CD8-positive, alpha-beta memory T cell (primary cell): ENCODE results near the gene CELF4. TPM values are rescaled to one million over a fixed set of nuclear protein-coding genes. Genes with fewer than 3 reads are reported as not detected.
A peak's percentile ranks its signal among the peaks of the same experiment; 100 is the strongest.

ENCODE experiments used
- CTCF ChIA-PET: fragments of 350-600 bp; sonication (Branson Sonifier 250); formaldehyde crosslinking; loops from one replicate; lab custom pipeline; 2021; ENCODE audit warnings: antibody characterized with exemption; lab: Charles Lee
- POLR2A ChIA-PET: fragments of 350-600 bp; sonication (Branson Sonifier 250); formaldehyde crosslinking; loops from one replicate; lab custom pipeline; 2021; ENCODE audit warnings: antibody characterized with exemption; lab: Charles Lee
- DNase-seq, 5 donors: peaks; one replicate each; pipeline versions ENCODE4 v3.0.0 to v3.0.0-alpha.2; 2020 to 2022; ENCODE audit warnings: mixed read lengths in 1 of 5
- H3K27ac ChIP-seq: one replicate; pipeline ENCODE4 v1.7.0; 2013; ENCODE audit warnings: low read depth, mild to moderate bottlenecking, low read length, moderate library complexity
- H3K27me3 ChIP-seq: 2 replicates; pipeline ENCODE4 v1.7.0; 2013; ENCODE audit warnings: low read length, mild to moderate bottlenecking; ENCODE audit not compliant: insufficient read depth, poor library complexity, severe bottlenecking
- H3K36me3 ChIP-seq: 2 replicates; pipeline ENCODE4 v1.7.0; 2013; ENCODE audit warnings: mild to moderate bottlenecking, low read length, moderate library complexity; ENCODE audit not compliant: insufficient read depth
- H3K4me1 ChIP-seq: 2 replicates; pipeline ENCODE4 v1.7.0; 2013; ENCODE audit warnings: mild to moderate bottlenecking, low read length, moderate library complexity; ENCODE audit not compliant: insufficient read depth
- H3K4me3 ChIP-seq: 2 replicates; pipeline ENCODE4 v1.7.0; 2013; ENCODE audit warnings: mild to moderate bottlenecking, low read length
- H3K9me3 ChIP-seq: 2 replicates; pipeline ENCODE4 v1.7.0; 2013; ENCODE audit warnings: mild to moderate bottlenecking, low read length
- H3K27ac Mint-ChIP-seq, 8 donors: one replicate each; pipeline ENCODE4 v1.8.0; 2020 to 2021; ENCODE audit warnings: mixed read lengths in 8 of 8, mild to moderate bottlenecking in 6 of 8, inconsistent platforms in 3 of 8, moderate library complexity in 3 of 8
- H3K27me3 Mint-ChIP-seq, 2 donors: one replicate each; pipeline ENCODE4 v1.8.0; 2020 to 2021; ENCODE audit warnings: mixed read lengths in 2 of 2, mild to moderate bottlenecking in 1 of 2, moderate library complexity in 1 of 2
- H3K36me3 Mint-ChIP-seq, 3 donors: one replicate each; pipeline ENCODE4 v1.8.0; 2020 to 2021; ENCODE audit warnings: mixed read lengths in 3 of 3, inconsistent platforms in 1 of 3, mild to moderate bottlenecking in 1 of 3
- H3K4me1 Mint-ChIP-seq, 3 donors: one replicate each; pipeline ENCODE4 v1.8.0; 2020 to 2021; ENCODE audit warnings: mixed read lengths in 3 of 3, inconsistent platforms in 1 of 3, mild to moderate bottlenecking in 1 of 3
- H3K4me3 Mint-ChIP-seq, 7 donors: one replicate each; pipeline ENCODE4 v1.8.0; 2020 to 2021; ENCODE audit warnings: mixed read lengths in 7 of 7, mild to moderate bottlenecking in 6 of 7, moderate library complexity in 4 of 7, inconsistent platforms in 2 of 7
- H3K9me3 Mint-ChIP-seq, 5 donors: one replicate each; pipeline ENCODE4 v1.8.0; 2020 to 2022; ENCODE audit warnings: mixed read lengths in 5 of 5, mild to moderate bottlenecking in 3 of 5, moderate library complexity in 2 of 5, inconsistent platforms in 1 of 5
- polyA plus RNA-seq: library from polyadenylated mRNA; unstranded; fragments of 300-500 nt; fragmentation: Illumina TruSeq; gene quantifications from one replicate; pipeline ENCODE4 v1.2.3, GENCODE V29; 2021
- total RNA-seq, 2 experiments: library from RNA; stranded (reverse); gene quantifications; one replicate each; pipeline ENCODE4 v1.2.3, GENCODE V29; 2021

CELF4 gene
- total and polyA plus RNA-seq, 3 experiments from 2014 or later, result not detected

GRCh38 chr18:37247497-37248161, 318.0 kb downstream of the CELF4 start:
- Mint-ChIP-seq H3K4me1 (peaks cover 0 to 5% (median 1%) of the 10 kb centered on the region in 3 donors), H3K4me3 (no peak overlapping the region), H3K27ac (no peak overlapping the region), H3K9me3 (peaks cover 0 to 13% (median 6%) of the 10 kb centered on the region in 5 donors), H3K36me3 (no peaks in the 10 kb centered on the region), H3K27me3 (peaks cover 28 to 64% of the 10 kb centered on the region in 2 donors)
- ChIA-PET CTCF (no interaction called here), POLR2A (no interaction called here)
- H3K4me1 ChIP-seq, result no peaks in the 10 kb centered on the region
- DNase-seq, result no peak
- no peaks in the 10 kb centered on the region for H3K36me3 ChIP-seq
- no peaks in the 10 kb centered on the region for H3K9me3 ChIP-seq
- no peak overlapping the region for H3K4me3 ChIP-seq
- peaks cover 7% of the 10 kb centered on the region for H3K27me3 ChIP-seq
- no peak overlapping the region for H3K27ac ChIP-seq

- no peak overlapping the region for H3K4me3 ChIP-seq
- Mint-ChIP-seq H3K9me3 (peaks cover 0 to 13% (median 6%) of the 10 kb centered on the region in 5 donors), H3K27ac (no peak overlapping the region), H3K4me3 (no peak overlapping the region), H3K36me3 (no peaks in the 10 kb centered on the region), H3K27me3 (peaks cover 23 to 62% of the 10 kb centered on the region in 2 donors), H3K4me1 (peaks cover 0 to 3% (median 1%) of the 10 kb centered on the region in 3 donors)
- no peaks in the 10 kb centered on the region for H3K36me3 ChIP-seq
- no peaks in the 10 kb centered on the region for H3K4me1 ChIP-seq
- peaks cover 7% of the 10 kb centered on the region for H3K27me3 ChIP-seq
- ChIA-PET POLR2A (no interaction called here), CTCF (no interaction called here)
- no peak overlapping the region for H3K27ac ChIP-seq
- H3K9me3 ChIP-seq, result no peaks in the 10 kb centered on the region
- DNase-seq, result no peak
These were observed 318.7 kb downstream of the CELF4 start for GRCh38 chr18:37246779-37247340.

GRCh38 chr18:37244618-37245017, 321.0 kb downstream of the CELF4 start:
- Mint-ChIP-seq H3K36me3 (no peaks in the 10 kb centered on the region), H3K27me3 (peaks cover 12 to 57% of the 10 kb centered on the region in 2 donors), H3K9me3 (peaks cover 0 to 13% (median 6%) of the 10 kb centered on the region in 5 donors), H3K4me3 (no peak overlapping the region), H3K4me1 (peaks cover 0 to 3% (median 1%) of the 10 kb centered on the region in 3 donors), H3K27ac (no peak overlapping the region)
- POLR2A ChIA-PET, result no interaction called here
- Histone ChIP-seq H3K9me3 (no peaks in the 10 kb centered on the region), H3K4me3 (no peak overlapping the region), H3K27me3 (peaks cover 7% of the 10 kb centered on the region), H3K4me1 (no peaks in the 10 kb centered on the region), H3K27ac (no peak overlapping the region), H3K36me3 (no peaks in the 10 kb centered on the region)
- DNase-seq, result no peak
- CTCF ChIA-PET, result no interaction called here

- Mint-ChIP-seq H3K27ac (peak overlapping the region in 1 of 8 donors; percentile 61), H3K4me1 (peaks cover 0 to 3% (median 1%) of the 10 kb centered on the region in 3 donors), H3K36me3 (no peaks in the 10 kb centered on the region), H3K4me3 (no peak overlapping the region), H3K9me3 (peaks cover 0 to 11% (median 2%) of the 10 kb centered on the region in 5 donors), H3K27me3 (peaks cover 12 to 51% of the 10 kb centered on the region in 2 donors)
- H3K27me3 ChIP-seq, result peaks cover 7% of the 10 kb centered on the region
- H3K4me3 ChIP-seq, result no peak overlapping the region
- CTCF ChIA-PET, result no interaction called here
- no peaks in the 10 kb centered on the region for H3K36me3 ChIP-seq
- H3K4me1 ChIP-seq, result no peaks in the 10 kb centered on the region
- no peak for DNase-seq
- POLR2A ChIA-PET, result no interaction called here
- no peak overlapping the region for H3K27ac ChIP-seq
- H3K9me3 ChIP-seq, result no peaks in the 10 kb centered on the region
These were observed 321.9 kb downstream of the CELF4 start for GRCh38 chr18:37243741-37244140.

GRCh38 chr18:37242826-37243560, 322.6 kb downstream of the CELF4 start:
- Histone ChIP-seq H3K4me3 (no peak overlapping the region), H3K27ac (no peak overlapping the region), H3K36me3 (no peaks in the 10 kb centered on the region), H3K4me1 (no peaks in the 10 kb centered on the region), H3K27me3 (peaks cover 7% of the 10 kb centered on the region), H3K9me3 (no peaks in the 10 kb centered on the region)
- H3K36me3 Mint-ChIP-seq, result no peaks in the 10 kb centered on the region
- no peak overlapping the region for H3K4me3 Mint-ChIP-seq
- H3K27ac Mint-ChIP-seq, result peak overlapping the region in 1 of 8 donors; percentile 27
- peaks cover 0 to 8% (median 2%) of the 10 kb centered on the region in 5 donors for H3K9me3 Mint-ChIP-seq
- no peak for DNase-seq
- peaks cover 0 to 3% (median 1%) of the 10 kb centered on the region in 3 donors for H3K4me1 Mint-ChIP-seq
- POLR2A ChIA-PET, result no interaction called here
- H3K27me3 Mint-ChIP-seq, result peaks cover 12 to 51% of the 10 kb centered on the region in 2 donors
- CTCF ChIA-PET, result no interaction called here

- no peaks in the 10 kb centered on the region for H3K36me3 ChIP-seq
- POLR2A ChIA-PET, result no interaction called here
- H3K27me3 ChIP-seq, result peaks cover 7% of the 10 kb centered on the region
- no peaks in the 10 kb centered on the region for H3K4me1 ChIP-seq
- no peak for DNase-seq
- Mint-ChIP-seq H3K9me3 (peaks cover 0 to 8% (median 2%) of the 10 kb centered on the region in 5 donors), H3K27me3 (peaks cover 12 to 51% of the 10 kb centered on the region in 2 donors), H3K27ac (no peak overlapping the region), H3K36me3 (no peaks in the 10 kb centered on the region), H3K4me1 (peaks cover 0 to 3% (median 1%) of the 10 kb centered on the region in 3 donors), H3K4me3 (no peak overlapping the region)
- H3K27ac ChIP-seq, result no peak overlapping the region
- CTCF ChIA-PET, result no interaction called here
- H3K9me3 ChIP-seq, result no peaks in the 10 kb centered on the region
- no peak overlapping the region for H3K4me3 ChIP-seq
These were observed 323.5 kb downstream of the CELF4 start for GRCh38 chr18:37242091-37242490.

GRCh38 chr18:37238282-37239108, 327.1 kb downstream of the CELF4 start:
- no peaks in the 10 kb centered on the region for H3K4me1 ChIP-seq
- ChIA-PET POLR2A (no interaction called here), CTCF (no interaction called here)
- H3K27me3 ChIP-seq, result no peaks in the 10 kb centered on the region
- H3K9me3 ChIP-seq, result no peaks in the 10 kb centered on the region
- peaks cover 0 to 2% (median 2%) of the 10 kb centered on the region in 5 donors for H3K9me3 Mint-ChIP-seq
- H3K27ac Mint-ChIP-seq, result peak overlapping the region in 1 of 8 donors; percentile 68
- H3K4me3 Mint-ChIP-seq, result no peak overlapping the region
- peaks cover 3 to 26% of the 10 kb centered on the region in 2 donors for H3K27me3 Mint-ChIP-seq
- H3K27ac ChIP-seq, result no peak overlapping the region
- H3K4me3 ChIP-seq, result no peak overlapping the region
- H3K36me3 ChIP-seq, result no peaks in the 10 kb centered on the region
- H3K36me3 Mint-ChIP-seq, result no peaks in the 10 kb centered on the region
- H3K4me1 Mint-ChIP-seq, result peaks cover 0 to under 1% (median 0%) of the 10 kb centered on the region in 3 donors
- no peak for DNase-seq
